Activated CD4-positive, alpha-beta T cell treated with anti-CD3 and anti-CD28 coated beads, Interleukin-2, amount 50 U/mL, for 48 hours (primary cell): Measurements from ENCODE around the gene HCFC1.

ENCODE experiments used
- DNase-seq, 2 experiments: peaks; one replicate each; pipeline ENCODE4 v3.0.0-alpha.2; 2020

HCFC1 gene

DNA sequence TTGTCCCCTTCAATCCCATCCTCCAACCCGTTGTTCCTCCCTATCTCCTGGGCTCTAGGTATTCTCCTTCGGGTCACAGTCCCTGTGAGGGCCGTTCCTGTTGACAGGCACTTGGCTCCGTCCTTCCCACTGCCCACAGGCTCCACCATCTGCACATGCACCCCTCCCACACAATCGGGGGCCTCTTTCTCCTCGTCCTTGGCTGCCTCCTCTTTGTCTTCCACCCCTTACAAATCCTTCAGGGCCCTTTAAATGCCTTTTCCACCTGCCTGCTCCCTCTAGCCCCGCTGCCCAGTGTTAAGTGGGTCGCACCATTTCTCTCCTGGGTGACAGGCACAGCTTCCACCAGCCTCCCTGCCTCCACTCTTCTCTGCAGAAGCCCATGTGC is 69.9 kb downstream of the HCFC1 start:
- no peak for DNase-seq

DNA sequence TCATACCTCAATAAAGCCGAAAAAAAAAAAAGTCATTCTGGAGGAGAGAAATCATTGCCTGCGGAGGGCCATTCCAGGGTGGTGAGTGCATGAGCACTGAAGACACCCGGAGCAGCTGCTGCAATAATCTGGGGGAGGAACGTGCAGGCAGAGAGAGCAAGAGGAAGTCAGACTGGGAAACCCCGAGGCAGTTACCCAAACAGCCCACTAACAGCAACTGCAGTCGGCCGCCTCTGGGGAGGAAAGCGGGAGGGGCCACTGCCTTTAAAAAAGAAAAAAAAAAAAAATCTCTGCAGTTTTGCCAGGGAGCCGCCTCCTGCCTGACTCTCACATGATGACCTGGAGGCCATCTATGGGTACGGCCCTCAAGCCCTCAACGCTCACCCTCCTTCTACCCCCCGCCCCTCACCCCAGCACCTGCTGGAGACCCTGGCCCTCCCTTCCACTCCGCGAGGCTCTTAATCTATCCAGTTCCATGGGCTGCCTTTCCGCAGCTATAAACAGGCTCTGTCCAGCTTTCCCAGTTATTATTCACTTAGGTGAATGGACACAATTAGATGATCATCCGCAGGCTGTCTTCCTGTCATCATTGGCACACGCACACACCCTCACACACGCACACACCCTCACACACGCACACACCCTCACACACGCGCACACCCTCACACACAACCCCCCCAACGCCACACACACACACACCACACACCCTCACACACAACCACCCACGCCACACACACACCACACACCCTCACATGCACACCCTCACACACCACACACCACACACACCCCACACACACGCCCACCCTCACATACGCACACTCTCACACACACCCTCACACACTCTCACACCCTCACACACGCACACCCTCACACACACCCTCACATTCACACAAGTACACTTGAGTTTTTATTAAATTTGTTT is 70.5 kb downstream of the HCFC1 start:
- DNase-seq: peak; percentile 50 to 60

DNA sequence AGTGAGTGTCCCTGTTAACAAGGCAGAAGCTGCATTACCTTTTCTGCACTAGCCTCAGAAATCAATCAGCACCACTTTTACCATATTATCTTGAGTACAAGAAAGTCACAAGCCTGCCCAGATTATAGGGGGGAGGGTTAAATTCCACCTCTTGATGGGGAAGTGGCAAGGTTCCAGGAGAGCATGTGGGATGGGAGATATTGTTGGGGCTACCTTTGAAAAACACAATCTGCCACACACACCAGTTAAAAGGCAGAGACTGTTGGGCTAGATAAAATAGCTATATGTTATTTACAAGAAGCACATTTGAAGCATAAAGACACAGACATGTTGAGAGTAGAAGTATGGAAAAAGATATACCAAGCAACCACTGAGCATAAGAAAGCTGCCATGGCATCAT is 73.7 kb downstream of the HCFC1 start:
- DNase-seq: no peak
